Mammary epithelial cell (primary cell): Measurements from ENCODE around the gene SLC5A9.

Experiments used
- EZH2 ChIP-seq: IDR thresholded peaks from 2 replicates; pipeline ENCODE4 v1.6.1; 2012; ENCODE audit warnings: low read length, inconsistent platforms, borderline replicate concordance
- TF ChIP-seq, protein P1 (sequence below), 2 donors: IDR thresholded peaks in 1 of 2; conservative IDR thresholded peaks in 1 of 2; 2 replicates each; pipeline ENCODE4 v1.5.1; 2011 to 2012; ENCODE audit warnings: inconsistent platforms in 2 of 2, low read length in 2 of 2, mild to moderate bottlenecking in 2 of 2, control low read depth in 1 of 2, low read depth in 1 of 2; ENCODE audit not compliant: insufficient read depth in 1 of 2; ENCODE audit errors: extremely low read depth in 1 of 2

DNA sequence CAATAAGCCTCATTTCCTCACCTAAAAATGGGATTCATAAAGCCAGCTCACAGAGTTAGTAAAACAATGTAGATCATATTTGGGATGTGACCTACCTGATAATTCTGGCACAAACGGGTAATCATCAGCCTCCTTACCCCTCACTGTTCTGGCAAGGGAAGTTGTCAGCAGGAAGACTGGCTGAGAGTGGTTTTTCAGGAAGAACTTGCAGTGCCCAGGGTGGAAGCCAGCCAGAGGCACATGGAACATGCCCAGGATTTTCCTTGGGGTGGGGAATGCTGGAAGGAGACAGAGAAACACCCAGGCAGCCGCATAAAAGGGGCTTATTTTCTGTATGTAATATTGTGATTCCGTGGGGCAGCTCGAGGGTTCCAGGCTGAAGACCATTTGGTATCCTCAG lies 7.7 kb upstream of the SLC5A9 start:
- TF ChIP-seq, protein P1, sequence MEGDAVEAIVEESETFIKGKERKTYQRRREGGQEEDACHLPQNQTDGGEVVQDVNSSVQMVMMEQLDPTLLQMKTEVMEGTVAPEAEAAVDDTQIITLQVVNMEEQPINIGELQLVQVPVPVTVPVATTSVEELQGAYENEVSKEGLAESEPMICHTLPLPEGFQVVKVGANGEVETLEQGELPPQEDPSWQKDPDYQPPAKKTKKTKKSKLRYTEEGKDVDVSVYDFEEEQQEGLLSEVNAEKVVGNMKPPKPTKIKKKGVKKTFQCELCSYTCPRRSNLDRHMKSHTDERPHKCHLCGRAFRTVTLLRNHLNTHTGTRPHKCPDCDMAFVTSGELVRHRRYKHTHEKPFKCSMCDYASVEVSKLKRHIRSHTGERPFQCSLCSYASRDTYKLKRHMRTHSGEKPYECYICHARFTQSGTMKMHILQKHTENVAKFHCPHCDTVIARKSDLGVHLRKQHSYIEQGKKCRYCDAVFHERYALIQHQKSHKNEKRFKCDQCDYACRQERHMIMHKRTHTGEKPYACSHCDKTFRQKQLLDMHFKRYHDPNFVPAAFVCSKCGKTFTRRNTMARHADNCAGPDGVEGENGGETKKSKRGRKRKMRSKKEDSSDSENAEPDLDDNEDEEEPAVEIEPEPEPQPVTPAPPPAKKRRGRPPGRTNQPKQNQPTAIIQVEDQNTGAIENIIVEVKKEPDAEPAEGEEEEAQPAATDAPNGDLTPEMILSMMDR (conservative IDR thresholded peaks at IDR 0.05 in 1 of 2, IDR thresholded peaks at IDR 0.05 in 1 of 2; ENCODE audit: extremely low read depth in 1 of 2, insufficient read depth in 1 of 2, low read depth in 1 of 2, low read length in 2 of 2), result no peak
- TF ChIP-seq EZH2, result no peak
